Measurements from ENCODE around the gene SEMA4A.
"Not testable (repeated sequence)": the region's sequence is repeated elsewhere in the genome, so short reads cannot be mapped to it uniquely, and the experiment has no call there.

SEMA4A gene

GRCh38 chr1:156162430-156163037, 9.1 kb downstream of the SEMA4A start:
- DNase-seq, result no peak

GRCh38 chr1:156163712-156164111, 10.3 kb downstream of the SEMA4A start:
- no peak for DNase-seq

- DNase-seq, result no peak
These were observed 10.9 kb downstream of the SEMA4A start for GRCh38 chr1:156164125-156164831.

GRCh38 chr1:156165083-156165482, 11.7 kb downstream of the SEMA4A start:
- no peak for DNase-seq

- DNase-seq, result no peak
These were observed 14.2 kb downstream of the SEMA4A start for GRCh38 chr1:156167536-156167935.

GRCh38 chr1:156172696-156173470, 19.5 kb downstream of the SEMA4A start:
- no peak for DNase-seq

- no peak for DNase-seq
These were observed 23.3 kb downstream of the SEMA4A start for GRCh38 chr1:156176610-156177210.

GRCh38 chr1:156177919-156178654, 24.7 kb downstream of the SEMA4A start:
- DNase-seq, result no peak

GRCh38 chr1:156180471-156180870, 27.1 kb downstream of the SEMA4A start:
- DNase-seq, result no peak

- DNase-seq, result not testable (repeated sequence)
These were observed 28.1 kb downstream of the SEMA4A start for GRCh38 chr1:156181391-156181924.

GRCh38 chr1:156182010-156182779, 28.8 kb downstream of the SEMA4A start:
- DNase-seq, result not testable (repeated sequence)

GRCh38 chr1:156186347-156187177, 33.2 kb downstream of the SEMA4A start:
- not testable (repeated sequence) for DNase-seq

GRCh38 chr1:156190265-156190664, 36.9 kb downstream of the SEMA4A start:
- not testable (repeated sequence) for DNase-seq

GRCh38 chr1:156191292-156191964, 38.0 kb downstream of the SEMA4A start:
- DNase-seq, result no peak

GRCh38 chr1:156193208-156193487, 39.8 kb downstream of the SEMA4A start:
- DNase-seq, result no peak

GRCh38 chr1:156193488-156194299, 40.3 kb downstream of the SEMA4A start, which contains the start of gene SLC25A44:
Gene SLC25A44 (plus strand): TSS chr1:156194104. CDS start chr1:156199848, 5,744 bp downstream.
- peak; percentile 95 for DNase-seq

- DNase-seq, result no peak
These were observed 40.9 kb downstream of the SEMA4A start for GRCh38 chr1:156194300-156194652.

GRCh38 chr1:156195853-156196252, 42.5 kb downstream of the SEMA4A start:
- DNase-seq, result no peak

- no peak for DNase-seq
These were observed 43.1 kb downstream of the SEMA4A start for GRCh38 chr1:156196445-156196844.
